GM23248 (cell line): Measurements from ENCODE around the gene PHYKPL.

Source experiments
- EZH2 ChIP-seq: fragments of 200-600 bp; sonication (generic); IDR thresholded peaks from 2 replicates; pipeline ENCODE4 v1.6.1; 2018; ENCODE audit warnings: antibody characterized with exemption, mild to moderate bottlenecking; ENCODE audit not compliant: insufficient read depth, poor library complexity, severe bottlenecking
- EZH2phosphoT487 ChIP-seq: fragments of 200-600 bp; sonication (generic); IDR thresholded peaks from 2 replicates; pipeline ENCODE4 v1.6.1; 2018; ENCODE audit warnings: antibody characterized with exemption, moderate library complexity, mild to moderate bottlenecking, low read depth; ENCODE audit not compliant: insufficient read depth

GRCh38 chr5:178273041-178273440 is 40.4 kb upstream of the PHYKPL start:
- no peak for TF ChIP-seq EZH2
- no peak for TF ChIP-seq EZH2phosphoT487
